ENCODE results near the gene NMNAT2.

GRCh38 chr1:183200451-183200850 is 217.7 kb downstream of the NMNAT2 start:
- no peak for TF ChIP-seq FOXK2 (IDR thresholded peaks at IDR 0.05)
- TF ChIP-seq POLR2A (IDR thresholded peaks at IDR 0.05; ENCODE audit: low read depth, low read length), result no peak
- TF ChIP-seq CHD2 (IDR thresholded peaks at IDR 0.05; ENCODE audit: borderline replicate concordance, low read depth, low read length), result no peak
- no peak for TF ChIP-seq CTCF (IDR thresholded peaks at IDR 0.05 in 2 of 3, conservative IDR thresholded peaks at IDR 0.05 in 1 of 3; ENCODE audit: control insufficient read depth in 2 of 3, extremely low read depth in 1 of 3, insufficient read depth in 1 of 3, low read depth in 3 of 3, low read length in 3 of 3)
- TF ChIP-seq MYB (IDR thresholded peaks at IDR 0.05; ENCODE audit: borderline replicate concordance, low read depth, low read length), result no peak
- TF ChIP-seq EZH2 (IDR thresholded peaks at IDR 0.05; ENCODE audit: borderline replicate concordance, control insufficient read depth, low read depth, low read length), result no peak
- TF ChIP-seq EP300 (IDR thresholded peaks at IDR 0.05; ENCODE audit: borderline replicate concordance in 1 of 2, control insufficient read depth in 1 of 2, low read depth in 2 of 2, low read length in 2 of 2), result no peak
- TF ChIP-seq ZNF274 (IDR thresholded peaks at IDR 0.05; ENCODE audit: insufficient read depth, insufficient read length), result no peak
- no peak for TF ChIP-seq NBN (IDR thresholded peaks at IDR 0.05)
- TF ChIP-seq STAT1 (conservative IDR thresholded peaks at IDR 0.05), result no peak
- no peak for TF ChIP-seq PAX5 (IDR thresholded peaks at IDR 0.05; ENCODE audit: borderline replicate concordance, low read depth, low read length)
- TF ChIP-seq HDGF (IDR thresholded peaks at IDR 0.05), result no peak

All from GM12878 (cell line).